ENCODE measurements around the gene HNRNPA2B1.

The HNRNPA2B1 gene

DNA sequence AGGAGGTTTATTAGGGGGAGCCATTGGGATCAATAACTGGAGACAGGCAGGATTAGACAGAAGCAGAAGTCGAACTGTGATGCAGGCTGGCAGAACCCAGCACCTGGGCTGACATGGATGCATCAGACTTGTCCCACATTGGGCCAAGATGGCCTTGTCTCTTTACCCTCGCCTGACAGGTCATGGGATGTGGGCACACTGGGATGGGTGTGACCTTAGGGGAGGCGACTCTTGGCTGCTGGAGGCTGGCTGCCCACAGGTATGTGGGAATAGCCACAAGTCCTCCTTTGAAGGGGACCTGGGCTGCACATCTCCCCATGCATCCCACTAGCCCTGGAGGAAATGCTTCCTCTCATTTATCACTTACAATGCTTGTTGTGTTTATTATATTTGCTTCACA lies 31.3 kb downstream of the HNRNPA2B1 start:
- H3K9me3 ChIP-seq (ENCODE audit: insufficient read depth, low read length): no peaks in the 10 kb centered on the region
- no peak overlapping the region for H3K9ac ChIP-seq (ENCODE audit: low read length)
- H3K27me3 ChIP-seq (ENCODE audit: low read length): no peaks in the 10 kb centered on the region
- no peaks in the 10 kb centered on the region for H3K79me2 ChIP-seq (ENCODE audit: insufficient read depth, low read length)
- no peak overlapping the region for H3K27ac ChIP-seq (ENCODE audit: low read depth, low read length)
- 0 out of 2 replicates have a peak, but pooled peaks cover 3% of the 10 kb centered on the region for H3F3A ChIP-seq (ENCODE audit: insufficient read depth)
- TF ChIP-seq, protein P1, sequence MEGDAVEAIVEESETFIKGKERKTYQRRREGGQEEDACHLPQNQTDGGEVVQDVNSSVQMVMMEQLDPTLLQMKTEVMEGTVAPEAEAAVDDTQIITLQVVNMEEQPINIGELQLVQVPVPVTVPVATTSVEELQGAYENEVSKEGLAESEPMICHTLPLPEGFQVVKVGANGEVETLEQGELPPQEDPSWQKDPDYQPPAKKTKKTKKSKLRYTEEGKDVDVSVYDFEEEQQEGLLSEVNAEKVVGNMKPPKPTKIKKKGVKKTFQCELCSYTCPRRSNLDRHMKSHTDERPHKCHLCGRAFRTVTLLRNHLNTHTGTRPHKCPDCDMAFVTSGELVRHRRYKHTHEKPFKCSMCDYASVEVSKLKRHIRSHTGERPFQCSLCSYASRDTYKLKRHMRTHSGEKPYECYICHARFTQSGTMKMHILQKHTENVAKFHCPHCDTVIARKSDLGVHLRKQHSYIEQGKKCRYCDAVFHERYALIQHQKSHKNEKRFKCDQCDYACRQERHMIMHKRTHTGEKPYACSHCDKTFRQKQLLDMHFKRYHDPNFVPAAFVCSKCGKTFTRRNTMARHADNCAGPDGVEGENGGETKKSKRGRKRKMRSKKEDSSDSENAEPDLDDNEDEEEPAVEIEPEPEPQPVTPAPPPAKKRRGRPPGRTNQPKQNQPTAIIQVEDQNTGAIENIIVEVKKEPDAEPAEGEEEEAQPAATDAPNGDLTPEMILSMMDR (IDR thresholded peaks at IDR 0.05; ENCODE audit: insufficient read depth, low read length, poor library complexity, severe bottlenecking): no peak
- TF ChIP-seq EZH2phosphoT487 (conservative IDR thresholded peaks at IDR 0.05; ENCODE audit: low read length): no peak
- H4K20me1 ChIP-seq (ENCODE audit: low read depth, low read length): no peaks in the 10 kb centered on the region
- no peak overlapping the region for H3K4me2 ChIP-seq (ENCODE audit: low read depth, low read length, poor library complexity, severe bottlenecking)
- H3K9me2 ChIP-seq (replicated peaks; ENCODE audit: insufficient read depth, low read length): no peaks in the 10 kb centered on the region
- H3K36me3 ChIP-seq (ENCODE audit: low read length): no peaks in the 10 kb centered on the region
- no peak overlapping the region for H3K4me3 ChIP-seq (ENCODE audit: insufficient read depth, low read length, poor library complexity, severe bottlenecking)
- no peak overlapping the region for H2AFZ ChIP-seq (ENCODE audit: low read depth, low read length, severe bottlenecking)

DNA sequence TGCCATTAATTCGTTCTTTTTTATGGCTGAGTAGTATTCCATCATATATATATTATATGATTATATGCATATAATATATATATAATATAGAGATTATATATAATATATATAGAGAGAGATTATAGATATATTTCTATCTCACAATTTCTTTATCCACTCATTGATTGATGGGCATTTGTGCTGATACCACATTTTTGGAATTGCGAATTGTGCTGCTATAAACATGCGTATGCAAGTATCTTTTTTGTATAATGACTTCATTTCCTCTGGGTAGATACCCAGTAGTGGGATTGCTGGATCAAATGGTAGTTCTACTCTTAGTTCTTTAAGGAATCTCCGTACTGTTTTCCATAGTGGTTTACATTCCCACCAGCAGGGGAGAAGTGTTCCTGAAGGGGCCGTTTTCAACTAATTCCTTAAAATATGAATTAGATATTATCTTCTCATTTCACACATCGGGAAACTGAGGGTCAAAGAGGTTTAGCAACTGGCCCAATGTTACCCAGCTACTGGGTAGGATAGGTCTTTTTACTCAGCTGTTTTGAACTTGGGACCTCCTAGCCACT lies 32.0 kb downstream of the HNRNPA2B1 start:
- no peaks in the 10 kb centered on the region for H3K79me2 ChIP-seq (ENCODE audit: insufficient read depth, low read length)
- H3K4me3 ChIP-seq (ENCODE audit: insufficient read depth, low read length, poor library complexity, severe bottlenecking): no peak overlapping the region
- H3K27me3 ChIP-seq (ENCODE audit: low read length): no peaks in the 10 kb centered on the region
- no peak overlapping the region for H3K4me2 ChIP-seq (ENCODE audit: low read depth, low read length, poor library complexity, severe bottlenecking)
- H3F3A ChIP-seq (ENCODE audit: insufficient read depth): 0 out of 2 replicates have a peak, but pooled peaks cover 3% of the 10 kb centered on the region
- TF ChIP-seq, protein P1 (IDR thresholded peaks at IDR 0.05; ENCODE audit: insufficient read depth, low read length, poor library complexity, severe bottlenecking): no peak
- no peak for TF ChIP-seq EZH2phosphoT487 (conservative IDR thresholded peaks at IDR 0.05; ENCODE audit: low read length)
- H3K9me3 ChIP-seq (ENCODE audit: insufficient read depth, low read length): no peaks in the 10 kb centered on the region
- no peak overlapping the region for H2AFZ ChIP-seq (ENCODE audit: low read depth, low read length, severe bottlenecking)
- H3K27ac ChIP-seq (ENCODE audit: low read depth, low read length): no peak overlapping the region
- no peaks in the 10 kb centered on the region for H4K20me1 ChIP-seq (ENCODE audit: low read depth, low read length)
- no peaks in the 10 kb centered on the region for H3K9me2 ChIP-seq (replicated peaks; ENCODE audit: insufficient read depth, low read length)
- no peak overlapping the region for H3K9ac ChIP-seq (ENCODE audit: low read length)
- H3K36me3 ChIP-seq (ENCODE audit: low read length): no peaks in the 10 kb centered on the region

DNA sequence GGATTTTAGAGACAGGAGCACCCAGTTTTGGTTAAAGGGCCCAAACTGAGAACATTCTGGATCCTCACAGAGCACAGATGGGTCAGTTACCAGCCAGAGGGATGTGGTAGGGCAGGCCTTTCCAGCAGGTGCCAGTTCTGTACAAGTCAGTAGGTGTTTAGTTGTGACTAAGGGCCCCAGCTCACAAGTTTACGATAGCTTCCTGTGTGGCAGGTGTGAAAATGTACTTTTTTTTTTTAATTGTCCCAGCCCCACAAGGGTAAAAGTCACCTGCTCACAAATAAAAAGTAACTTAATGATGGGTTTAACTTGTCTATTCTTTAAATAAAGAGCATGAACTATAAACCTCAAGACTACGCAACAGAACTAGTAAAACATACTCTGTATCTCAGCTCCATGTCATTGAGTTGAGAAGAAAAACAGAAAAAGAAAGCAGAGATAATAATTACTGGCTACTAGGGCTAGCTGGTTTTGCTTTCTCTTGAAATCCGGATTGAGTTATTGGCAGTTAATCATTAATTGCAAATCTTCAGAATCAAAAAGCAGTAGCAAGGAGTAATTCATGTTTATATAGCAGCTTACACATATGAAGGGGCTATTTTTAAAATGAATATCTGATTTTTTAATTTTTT lies 33.1 kb downstream of the HNRNPA2B1 start:
- H3K27ac ChIP-seq (ENCODE audit: low read depth, low read length): no peak overlapping the region
- no peaks in the 10 kb centered on the region for H3K9me3 ChIP-seq (ENCODE audit: insufficient read depth, low read length)
- H3K9me2 ChIP-seq (replicated peaks; ENCODE audit: insufficient read depth, low read length): no peaks in the 10 kb centered on the region
- H3K27me3 ChIP-seq (ENCODE audit: low read length): no peaks in the 10 kb centered on the region
- no peak for TF ChIP-seq EZH2phosphoT487 (conservative IDR thresholded peaks at IDR 0.05; ENCODE audit: low read length)
- TF ChIP-seq, protein P1 (IDR thresholded peaks at IDR 0.05; ENCODE audit: insufficient read depth, low read length, poor library complexity, severe bottlenecking): no peak
- H2AFZ ChIP-seq (ENCODE audit: low read depth, low read length, severe bottlenecking): no peak overlapping the region
- no peak overlapping the region for H3K4me2 ChIP-seq (ENCODE audit: low read depth, low read length, poor library complexity, severe bottlenecking)
- H4K20me1 ChIP-seq (ENCODE audit: low read depth, low read length): no peaks in the 10 kb centered on the region
- 0 out of 2 replicates have a peak, but pooled peaks cover 3% of the 10 kb centered on the region for H3F3A ChIP-seq (ENCODE audit: insufficient read depth)
- no peak overlapping the region for H3K4me3 ChIP-seq (ENCODE audit: insufficient read depth, low read length, poor library complexity, severe bottlenecking)
- H3K9ac ChIP-seq (ENCODE audit: low read length): no peak overlapping the region
- no peaks in the 10 kb centered on the region for H3K36me3 ChIP-seq (ENCODE audit: low read length)
- no peaks in the 10 kb centered on the region for H3K79me2 ChIP-seq (ENCODE audit: insufficient read depth, low read length)

Data from SU-DHL-6 (cell line).